GM18526 (cell line): ENCODE measurements around the gene FZD2.

ENCODE experiments used
- POLR2A ChIP-seq: IDR thresholded peaks from 3 replicates; pipeline ENCODE4 v1.6.1; 2011; ENCODE audit not compliant: insufficient read length; ENCODE audit errors: extremely low read depth

FZD2 gene

DNA sequence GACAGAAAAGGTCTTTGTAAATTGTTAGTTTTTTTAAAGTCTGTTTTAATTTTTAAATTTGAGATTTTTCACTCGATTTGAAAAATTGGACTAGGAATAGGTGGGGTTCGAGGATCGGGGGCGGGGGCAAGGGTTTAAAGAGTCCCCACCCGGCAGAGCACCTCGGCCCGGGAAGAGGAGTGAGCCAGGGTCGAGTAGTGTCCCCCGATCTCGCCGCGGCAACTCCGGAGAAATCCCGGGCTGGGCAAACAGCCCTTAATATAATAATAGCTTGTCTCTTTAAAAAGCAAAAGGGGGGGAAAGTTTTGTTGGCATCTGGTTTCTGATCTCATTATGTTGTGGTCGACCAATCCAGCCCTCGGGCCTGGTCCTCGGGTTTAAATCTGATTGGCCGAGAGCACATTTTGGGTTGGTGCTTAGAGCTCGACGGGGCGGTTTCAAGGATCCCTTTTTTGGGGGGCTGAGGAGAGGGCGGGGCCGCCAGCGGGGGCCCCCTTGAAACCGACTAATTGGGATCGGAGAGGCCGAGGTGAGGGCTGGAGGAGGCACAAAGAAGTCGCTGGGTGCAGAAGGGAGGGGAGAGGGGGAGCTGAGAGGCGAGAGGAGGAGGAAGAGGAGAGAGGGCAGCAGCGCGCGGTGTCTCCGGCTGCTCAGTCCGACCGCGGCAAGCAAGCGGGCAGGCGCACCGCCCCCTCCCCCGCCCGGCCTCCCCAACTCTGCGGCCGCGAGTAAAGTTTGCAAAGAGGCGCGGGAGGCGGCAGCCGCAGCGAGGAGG, at the start of gene FZD2:
FZD2 (plus strand) TSS at position 653 of the 775 bp plus-strand sequence. CDS start 205 bp downstream, outside the sequence.
- TF ChIP-seq POLR2A: no peak

DNA sequence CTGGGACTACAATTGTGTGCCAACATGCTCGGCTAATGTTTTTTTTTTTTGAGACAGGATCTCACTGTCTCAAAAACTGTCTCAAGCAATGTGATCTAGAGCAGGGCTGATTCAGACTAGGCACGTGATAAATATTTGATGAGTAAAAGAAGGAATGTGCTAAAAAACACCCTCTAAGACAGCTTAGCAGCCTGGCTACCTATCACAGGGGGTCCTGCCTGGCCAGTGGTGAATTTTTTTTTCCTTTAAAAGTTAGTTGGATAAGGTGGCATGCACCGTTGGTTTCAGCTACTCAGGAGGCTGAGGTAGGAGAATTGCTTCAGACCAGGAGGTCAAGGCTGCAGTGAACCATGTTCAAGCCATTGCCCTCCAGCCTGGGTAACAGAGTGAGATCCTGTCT, 39.3 kb upstream of the FZD2 start:
- TF ChIP-seq POLR2A: no peak

DNA sequence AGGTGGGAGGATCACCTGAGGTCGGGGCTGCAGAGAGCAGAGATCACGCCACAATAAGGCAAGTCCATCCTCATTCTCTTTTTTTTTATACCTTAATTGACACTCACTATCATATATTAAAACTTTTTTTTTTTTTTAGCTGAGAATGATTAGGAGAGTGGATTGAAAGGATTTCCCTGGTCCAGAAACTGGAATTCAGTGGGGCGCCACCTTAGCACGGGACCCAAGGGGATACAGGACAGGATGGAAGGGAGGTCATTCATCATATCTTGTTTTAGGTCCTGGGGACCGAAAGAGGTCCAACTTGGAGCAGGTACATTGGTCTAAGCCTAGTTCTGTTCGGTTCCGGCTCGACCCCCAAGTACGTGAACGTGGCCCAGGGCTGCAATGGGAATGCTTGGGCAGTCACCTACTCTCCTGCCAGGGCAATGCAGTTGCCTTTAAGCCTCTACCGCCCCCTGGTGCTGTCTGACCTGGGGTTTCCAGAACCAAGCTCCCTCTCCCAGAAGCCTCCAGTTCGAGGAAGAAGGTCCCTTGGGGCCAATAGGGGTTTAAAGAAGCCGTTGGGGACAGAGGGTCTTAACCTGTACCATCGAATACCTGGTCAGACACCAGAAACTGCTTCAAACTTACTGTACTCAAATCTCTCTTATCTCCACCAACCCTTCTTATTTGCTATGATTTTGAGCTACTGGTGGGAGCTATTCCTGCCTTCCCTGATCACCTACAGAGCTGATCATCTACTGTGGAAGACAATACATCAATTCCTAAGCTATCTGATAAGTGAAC, 34.2 kb upstream of the FZD2 start:
- no peak for TF ChIP-seq POLR2A

DNA sequence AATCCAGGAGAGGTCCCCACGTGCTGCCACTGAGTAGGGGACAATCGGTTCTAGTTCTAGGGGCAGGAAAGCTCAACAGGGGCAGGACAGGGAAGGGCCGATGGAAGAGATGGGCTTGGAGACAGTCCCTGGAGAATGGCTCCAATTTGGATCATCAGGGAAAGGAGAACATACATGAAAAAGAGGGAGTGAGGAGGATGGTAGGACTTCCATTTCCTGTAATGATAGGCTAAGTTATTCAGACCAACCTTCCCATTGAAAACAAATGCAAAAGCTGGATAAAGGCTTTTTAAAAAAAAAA, 33.7 kb upstream of the FZD2 start:
- no peak for TF ChIP-seq POLR2A

DNA sequence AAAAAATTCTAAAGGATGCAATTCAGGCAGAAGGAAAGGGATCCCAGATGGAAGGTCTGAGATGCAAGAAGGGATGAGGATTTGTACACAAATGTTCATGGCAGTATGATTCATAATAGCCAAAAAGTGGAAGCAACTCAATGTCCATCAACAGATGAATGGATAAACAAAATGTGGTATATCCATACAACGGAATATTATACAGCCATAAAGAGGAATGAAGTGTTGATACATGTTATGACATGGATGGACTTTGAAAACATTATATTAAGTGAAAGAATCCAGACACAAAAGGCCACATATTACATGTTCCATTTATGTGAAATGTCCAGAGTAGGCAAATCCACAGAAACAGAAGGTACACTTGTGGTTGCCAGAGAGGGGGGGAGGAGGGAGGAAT, 30.2 kb upstream of the FZD2 start:
- TF ChIP-seq POLR2A: no peak

DNA sequence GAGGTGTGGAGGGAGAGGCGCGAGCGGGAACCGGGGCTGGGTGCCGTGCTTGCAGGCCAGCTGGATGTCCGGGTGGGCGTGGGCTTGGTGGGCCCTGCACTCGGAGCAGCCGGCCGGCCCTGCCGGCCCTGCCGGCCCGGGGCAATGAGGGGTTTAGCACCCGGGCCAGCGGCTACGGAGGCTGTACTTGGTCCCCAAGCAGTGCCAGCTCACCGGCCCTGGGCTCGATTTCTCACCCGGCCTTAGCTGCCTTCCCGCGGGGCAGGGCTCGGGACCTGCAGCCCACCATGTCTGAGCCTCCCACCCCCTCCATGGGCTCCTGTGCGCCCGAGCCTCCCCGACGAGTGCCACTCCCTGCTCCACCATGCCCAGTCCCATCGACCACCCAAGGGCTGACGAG, 29.3 kb upstream of the FZD2 start:
- TF ChIP-seq POLR2A: no peak

DNA sequence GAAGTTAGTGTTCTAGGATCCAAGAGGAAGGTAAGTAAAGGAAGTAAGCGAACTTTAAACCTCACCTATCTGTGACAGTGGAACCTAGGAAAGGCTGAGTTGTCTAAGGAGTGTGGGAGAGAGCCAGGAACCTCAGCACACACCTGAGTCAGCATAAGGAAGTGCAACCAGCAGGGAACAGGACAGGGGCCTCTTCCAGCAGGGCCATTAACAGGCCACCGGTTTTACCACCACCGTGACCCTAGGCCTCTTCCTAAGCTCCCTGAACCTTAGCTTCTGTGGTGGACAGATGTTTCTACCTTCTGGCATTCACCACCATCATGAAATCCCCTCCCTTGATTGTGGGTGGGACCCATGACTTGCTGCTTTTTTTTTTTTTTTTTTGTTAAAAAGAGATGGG, 27.4 kb upstream of the FZD2 start:
- TF ChIP-seq POLR2A: no peak

DNA sequence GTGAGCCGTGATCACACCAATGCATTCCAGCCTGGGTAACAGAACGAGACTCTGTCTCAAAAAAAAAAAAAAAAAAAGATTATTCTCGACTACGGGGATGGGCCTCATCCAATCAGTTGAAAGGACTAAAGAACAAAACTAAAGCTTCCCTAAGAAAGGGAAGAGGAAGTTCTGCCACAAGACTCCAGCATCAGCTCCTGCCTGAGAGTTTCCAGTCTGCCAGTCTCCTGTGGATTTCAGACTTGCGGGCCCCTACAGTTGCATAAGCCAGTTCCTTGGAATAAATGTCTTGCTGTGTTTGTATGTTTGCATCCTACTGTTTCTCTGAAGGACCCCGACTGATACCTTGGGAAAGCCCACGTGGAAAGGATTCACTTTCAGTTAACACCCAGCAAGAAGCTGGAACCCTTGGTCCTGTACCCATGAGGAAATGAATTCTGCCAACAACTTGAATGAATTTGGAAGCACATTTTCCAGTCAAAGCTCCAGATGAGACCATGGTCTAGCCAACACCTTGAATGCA, 26.3 kb upstream of the FZD2 start:
- no peak for TF ChIP-seq POLR2A

DNA sequence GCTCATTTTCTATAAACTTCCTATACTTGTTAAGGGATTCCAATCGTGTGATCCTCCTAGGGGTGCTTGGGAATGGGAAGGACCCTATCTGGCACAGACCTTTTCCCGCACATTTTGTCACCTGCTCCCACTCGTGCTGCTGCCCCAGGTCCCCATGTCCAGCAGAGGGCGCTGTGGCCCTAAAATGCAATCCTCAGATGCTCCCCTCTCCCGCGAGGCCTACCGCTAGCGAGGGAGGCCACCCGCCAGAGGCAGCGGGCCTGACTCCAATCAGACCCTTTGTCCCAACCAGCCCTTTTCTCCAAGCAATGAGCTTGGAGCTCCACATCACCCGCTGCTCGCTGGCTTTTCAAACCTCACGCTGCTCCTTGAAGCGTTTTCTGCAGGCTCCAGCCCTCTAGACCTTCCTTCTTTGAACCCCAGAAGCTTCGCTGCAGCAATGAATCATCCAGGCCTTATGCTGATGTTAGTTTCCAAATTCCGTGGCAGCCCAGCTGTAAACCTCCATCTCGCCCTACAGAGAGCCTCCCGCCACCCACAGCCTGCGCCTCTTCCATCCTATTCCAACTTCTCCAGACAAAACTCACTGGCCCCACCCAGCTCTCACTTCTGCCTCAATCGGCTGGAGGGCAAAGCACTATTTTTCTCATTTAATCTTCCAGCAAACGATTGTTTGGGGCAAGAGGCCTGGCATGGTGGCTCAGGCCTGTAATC, 23.6 kb upstream of the FZD2 start:
- no peak for TF ChIP-seq POLR2A

DNA sequence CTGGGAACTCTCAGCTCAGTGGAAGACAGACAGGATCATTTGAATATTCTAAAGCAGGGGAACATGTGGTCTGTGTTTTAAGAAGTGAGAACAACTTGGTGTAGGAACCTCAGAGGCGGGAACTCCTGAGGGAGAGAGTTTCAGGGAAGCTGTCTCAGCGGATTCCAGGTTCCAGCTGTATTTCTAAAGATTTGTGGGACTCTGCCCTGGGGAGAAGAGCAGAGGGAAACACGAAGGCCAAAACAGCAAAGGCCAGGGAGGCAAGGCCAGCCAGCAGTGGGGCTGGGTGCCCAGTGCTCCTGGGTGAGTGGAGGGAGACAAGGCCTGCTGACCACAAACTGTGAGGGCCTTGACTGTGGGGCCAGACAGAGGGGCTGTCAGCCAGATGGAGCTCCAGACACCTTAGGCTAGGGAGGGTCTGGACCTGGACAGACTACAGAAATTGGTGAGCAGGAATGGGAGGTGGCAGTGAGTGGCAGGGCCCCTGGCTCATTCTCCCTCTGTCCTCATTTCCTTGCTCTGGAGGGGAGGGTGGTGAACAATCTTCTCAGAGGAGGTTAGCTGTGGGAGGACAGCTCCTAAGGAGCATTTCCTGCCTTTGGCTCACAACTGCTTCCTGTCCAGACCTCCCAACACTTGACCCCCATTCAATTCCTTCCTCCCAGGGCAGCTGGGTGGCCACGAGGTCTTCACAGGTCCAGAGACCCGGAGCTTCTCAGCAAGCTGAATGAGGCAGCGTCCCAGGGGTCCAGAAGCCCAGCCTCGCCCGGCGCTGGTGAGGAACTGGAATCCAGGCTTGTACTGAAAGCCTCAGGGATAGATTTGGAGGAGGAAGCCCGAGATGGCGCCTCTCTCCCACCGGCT, 21.0 kb upstream of the FZD2 start:
- TF ChIP-seq POLR2A: no peak

DNA sequence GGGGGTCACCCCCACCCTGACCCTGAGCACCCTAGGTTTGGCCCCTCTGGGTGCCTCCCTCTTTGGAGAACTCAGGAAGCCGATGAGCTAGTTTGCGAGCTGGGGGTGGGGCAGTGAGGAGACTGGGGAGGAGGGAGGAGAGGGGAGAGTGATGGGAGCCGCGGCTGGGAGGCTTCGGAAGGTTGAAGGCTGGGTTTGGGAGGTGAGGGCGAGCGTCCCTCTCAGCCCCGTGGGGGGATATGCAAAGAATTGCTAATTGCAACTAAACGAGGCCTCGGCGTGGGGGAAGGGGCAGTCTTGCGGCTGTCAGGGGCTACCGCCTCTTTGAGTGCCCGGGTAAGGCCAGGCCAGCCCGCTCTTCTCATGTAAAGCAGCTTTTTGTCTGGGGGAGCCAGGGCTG, 17.6 kb upstream of the FZD2 start:
- no peak for TF ChIP-seq POLR2A

DNA sequence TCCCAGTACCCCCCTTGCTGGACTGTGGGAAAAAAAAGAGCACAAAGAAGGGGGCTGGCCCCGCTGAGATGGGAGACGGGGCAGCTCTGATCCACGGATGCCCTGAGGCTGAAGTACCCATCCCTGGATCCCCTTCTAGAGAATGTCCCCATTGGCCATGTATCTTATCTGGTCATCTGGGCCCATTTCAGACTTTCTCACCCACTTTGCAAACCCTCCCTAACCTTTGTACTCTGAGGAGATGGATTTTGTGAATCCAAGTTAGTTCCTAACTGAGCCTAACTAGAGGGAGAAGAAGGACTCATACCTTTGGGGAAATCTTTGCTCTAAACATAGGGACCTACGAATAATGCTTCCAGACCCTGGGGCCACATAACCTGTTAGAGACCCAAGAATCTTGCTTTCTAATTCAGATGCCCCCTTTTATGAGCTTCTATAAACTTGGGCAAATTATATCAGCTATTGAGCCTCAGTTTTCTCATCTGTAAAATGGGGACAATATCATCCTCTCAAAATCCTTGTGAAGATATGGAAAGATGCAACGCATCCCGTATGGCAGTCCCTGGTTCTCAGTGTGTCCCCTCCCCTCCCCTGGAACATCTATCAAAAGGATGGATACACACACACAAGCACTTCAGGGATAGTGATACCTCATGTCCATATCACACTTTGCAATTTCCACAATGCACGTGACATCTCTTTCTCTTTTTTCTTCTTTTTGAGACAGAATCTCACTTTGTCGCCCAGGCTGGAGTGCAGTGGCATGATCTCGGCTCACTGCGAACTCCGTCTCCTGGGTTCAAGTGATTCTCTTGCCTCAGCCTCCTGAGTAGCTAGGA, 16.8 kb upstream of the FZD2 start:
- TF ChIP-seq POLR2A: no peak

DNA sequence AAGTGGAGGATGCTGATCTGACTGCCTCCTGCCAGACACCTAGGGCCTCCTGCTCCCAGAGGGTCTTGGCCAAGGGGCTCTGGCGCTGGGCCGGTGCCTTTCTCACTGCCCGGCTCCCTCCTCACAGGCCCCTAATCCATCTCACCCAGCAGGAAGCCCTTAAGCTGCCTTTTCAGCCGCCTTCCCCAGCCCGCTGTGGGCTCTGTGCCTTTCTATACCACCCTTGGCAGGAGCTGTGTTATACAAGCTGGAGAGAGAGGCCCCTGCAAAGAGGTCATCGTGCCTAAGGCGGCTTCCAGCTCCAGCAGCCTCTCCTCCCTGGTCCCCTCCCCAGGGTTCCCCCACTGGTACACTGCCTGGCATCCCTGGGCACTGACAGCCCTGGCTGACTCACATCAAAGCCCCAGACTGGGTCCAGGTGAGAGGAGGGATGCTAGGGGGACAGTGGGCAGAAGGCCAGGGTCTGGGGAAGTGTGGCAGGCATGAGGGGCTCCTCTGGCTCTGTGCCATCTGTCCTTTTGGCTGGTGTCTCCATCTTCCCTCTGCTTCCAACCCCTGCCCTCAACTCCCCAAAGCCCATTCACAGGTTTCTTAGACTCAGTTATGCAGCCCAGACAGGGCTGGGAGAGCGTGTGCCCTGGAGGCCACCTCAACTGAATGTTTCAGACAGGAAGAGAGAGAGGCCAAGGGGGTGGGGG, 15.3 kb upstream of the FZD2 start:
- no peak for TF ChIP-seq POLR2A
